H1 (cell line): ENCODE measurements around the gene HMCN2. TPM values are rescaled to one million over a fixed set of nuclear protein-coding genes. Genes with fewer than 3 reads are reported as not detected.

Experiments used
- CTCF ChIA-PET: fragments of 300-600 bp; sonication (Branson Sonifier 250); formaldehyde crosslinking; loops from one replicate; lab custom pipeline; 2021; ENCODE audit not compliant: partially characterized antibody; lab: Charles Lee
- POLR2A ChIA-PET: fragments of 300-600 bp; sonication (Branson Sonifier 250); formaldehyde crosslinking; loops from one replicate; lab custom pipeline; 2021; ENCODE audit warnings: inconsistent platforms; ENCODE audit not compliant: partially characterized antibody; lab: Charles Lee
- DNase-seq, 2 experiments: peaks; one replicate each; pipeline versions ENCODE4 v3.0.0 to v3.0.0-alpha.2; 2010 to 2022; ENCODE audit warnings: low spot score in 2 of 2, low read depth in 1 of 2, mixed read lengths in 1 of 2
- FAIRE-seq: peaks from 2 replicates; lab custom pipeline; 2011; peaks lifted over from hg19 to GRCh38; lab: Jason Lieb, UNC
- H2AFZ ChIP-seq: 2 replicates; pipeline ENCODE4 v1.8.1; 2012; ENCODE audit warnings: low read length, inconsistent platforms
- H2AK5ac ChIP-seq: 2 replicates; pipeline ENCODE4 v1.6.1; 2013; ENCODE audit warnings: low read depth, low read length
- H2BK120ac ChIP-seq: replicated peaks from 2 replicates; pipeline ENCODE3; 2013; ENCODE audit warnings: low read depth, low read length, inconsistent platforms
- H2BK12ac ChIP-seq: 2 replicates; pipeline ENCODE4 v1.6.1; 2013; ENCODE audit warnings: low read depth, low read length
- H2BK15ac ChIP-seq: 2 replicates; pipeline ENCODE4 v1.6.1; 2013; ENCODE audit warnings: low read length
- H2BK20ac ChIP-seq: 2 replicates; pipeline ENCODE4 v1.6.1; 2013; ENCODE audit warnings: low read length
- H2BK5ac ChIP-seq: 2 replicates; pipeline ENCODE4 v1.6.1; 2013; ENCODE audit warnings: low read depth, low read length
- H3K14ac ChIP-seq: 2 replicates; pipeline ENCODE4 v1.6.1; 2013; ENCODE audit warnings: inconsistent platforms; ENCODE audit not compliant: insufficient read length
- H3K18ac ChIP-seq: 2 replicates; pipeline ENCODE4 v1.6.1; 2013; ENCODE audit warnings: low read length; ENCODE audit errors: extremely low read depth
- H3K23ac ChIP-seq: 2 replicates; pipeline ENCODE4 v1.6.1; 2013; ENCODE audit warnings: inconsistent platforms; ENCODE audit not compliant: insufficient read length
- H3K23me2 ChIP-seq: 2 replicates; pipeline ENCODE4 v1.6.1; 2013; ENCODE audit warnings: low read depth, low read length
- H3K27ac ChIP-seq: 2 replicates; pipeline ENCODE4 v1.6.1; 2011; ENCODE audit warnings: low read depth, low read length, inconsistent platforms
- H3K27me3 ChIP-seq, 4 experiments: replicated peaks in 1 of 4; 1 replicate in 1 of 4; 2 replicates in 3 of 4; pipeline versions ENCODE4 v1.6.1 to v1.8.1; 2011 to 2013; ENCODE audit warnings: low read length in 3 of 4, mild to moderate bottlenecking in 3 of 4, inconsistent platforms in 2 of 4, mixed read lengths in 2 of 4, moderate library complexity in 1 of 4; ENCODE audit not compliant: control insufficient read depth in 3 of 4, insufficient read depth in 3 of 4; ENCODE audit errors: extremely low read depth in 1 of 4
- H3K36me3 ChIP-seq, 4 experiments: 2 replicates each; pipeline versions ENCODE4 v1.6.1 to v1.8.1; 2011 to 2013; ENCODE audit warnings: mild to moderate bottlenecking in 4 of 4, low read length in 3 of 4, moderate library complexity in 2 of 4, control low read depth in 1 of 4, inconsistent platforms in 1 of 4; ENCODE audit not compliant: insufficient read depth in 4 of 4, control insufficient read depth in 2 of 4
- H3K4ac ChIP-seq: replicated peaks from 2 replicates; pipeline ENCODE3; 2013; ENCODE audit warnings: low read length, low read depth, mixed read lengths, inconsistent platforms; ENCODE audit not compliant: insufficient read length
- H3K4me1 ChIP-seq, 4 experiments: replicated peaks in 1 of 4; 1 replicate in 1 of 4; 2 replicates in 3 of 4; pipeline versions ENCODE4 v1.6.1 to v1.8.1; 2011 to 2013; ENCODE audit warnings: low read length in 3 of 4, inconsistent platforms in 2 of 4, mixed read lengths in 1 of 4; ENCODE audit not compliant: insufficient read depth in 4 of 4, control insufficient read depth in 3 of 4
- H3K4me2 ChIP-seq, 2 experiments: 2 replicates each; pipeline versions ENCODE4 v1.6.1 to v1.8.1; 2011 to 2013; ENCODE audit warnings: low read depth in 2 of 2, low read length in 2 of 2, control low read depth in 1 of 2, inconsistent platforms in 1 of 2, mild to moderate bottlenecking in 1 of 2; ENCODE audit not compliant: insufficient read depth in 1 of 2
- H3K4me3 ChIP-seq, 4 experiments: fragments of 200-600, 300-600 bp in 1 of 4; sonication (generic), shearing (Covaris generic), sonication (Bioruptor Twin) in 1 of 4; 2 replicates each; pipeline versions ENCODE4 v1.5.1 to v1.8.1; 2011 to 2016; ENCODE audit warnings: low read length in 4 of 4, low read depth in 3 of 4, control low read depth in 2 of 4, inconsistent platforms in 2 of 4, mild to moderate bottlenecking in 2 of 4, mixed read lengths in 1 of 4, moderate library complexity in 1 of 4; ENCODE audit not compliant: insufficient read depth in 2 of 4; ENCODE audit errors: extremely low read depth in 1 of 4
- H3K56ac ChIP-seq: replicated peaks from 2 replicates; pipeline ENCODE3; 2013; ENCODE audit warnings: low read depth, mild to moderate bottlenecking, mixed read lengths, low read length, inconsistent platforms; ENCODE audit not compliant: insufficient read length
- H3K79me1 ChIP-seq: 2 replicates; pipeline ENCODE4 v1.6.1; 2013; ENCODE audit warnings: low read depth, low read length, control low read depth
- H3K79me2 ChIP-seq, 2 experiments: 2 replicates each; pipeline versions ENCODE4 v1.6.1 to v1.8.1; 2012 to 2013; ENCODE audit warnings: low read length in 2 of 2, mild to moderate bottlenecking in 2 of 2, inconsistent platforms in 1 of 2; ENCODE audit not compliant: insufficient read depth in 2 of 2, control insufficient read depth in 1 of 2
- H3K9ac ChIP-seq, 4 experiments: replicated peaks in 1 of 4; 1 replicate in 1 of 4; 2 replicates in 3 of 4; pipeline versions ENCODE4 v1.6.1 to v1.8.1; 2011 to 2013; ENCODE audit warnings: low read depth in 3 of 4, low read length in 3 of 4, control low read depth in 2 of 4, mild to moderate bottlenecking in 2 of 4, moderate library complexity in 2 of 4, inconsistent platforms in 1 of 4; ENCODE audit errors: extremely low read depth in 1 of 4
- H3K9me3 ChIP-seq, 2 experiments: 2 replicates each; pipeline versions ENCODE4 v1.6.1 to v1.8.1; 2012 to 2013; ENCODE audit warnings: mild to moderate bottlenecking in 2 of 2, moderate library complexity in 2 of 2, control low read depth in 1 of 2, inconsistent platforms in 1 of 2, low read depth in 1 of 2, low read length in 1 of 2, mixed read lengths in 1 of 2; ENCODE audit not compliant: insufficient read depth in 2 of 2
- H4K20me1 ChIP-seq, 2 experiments: replicated peaks in 1 of 2; 2 replicates each; pipeline versions ENCODE3 to v1.8.1; 2011 to 2013; ENCODE audit warnings: inconsistent platforms in 2 of 2, low read length in 2 of 2, mild to moderate bottlenecking in 1 of 2; ENCODE audit not compliant: insufficient read depth in 2 of 2, control insufficient read depth in 1 of 2
- H4K5ac ChIP-seq: 2 replicates; pipeline ENCODE4 v1.6.1; 2013; ENCODE audit warnings: low read length, low read depth, mixed read lengths, inconsistent platforms; ENCODE audit not compliant: insufficient read length
- H4K8ac ChIP-seq: 2 replicates; pipeline ENCODE4 v1.8.0; 2013; ENCODE audit warnings: mild to moderate bottlenecking, moderate library complexity, low read length, inconsistent platforms; ENCODE audit not compliant: insufficient read depth; ENCODE audit errors: extremely low read depth
- H4K91ac ChIP-seq: replicated peaks from 2 replicates; pipeline ENCODE3; 2013; ENCODE audit warnings: low read length, mixed read lengths, inconsistent platforms; ENCODE audit not compliant: insufficient read length
- BACH1 ChIP-seq: IDR thresholded peaks from 2 replicates; pipeline ENCODE4 v1.6.1; 2012; ENCODE audit warnings: low read length, improper control_type of control experiment
- FOSL1 ChIP-seq: IDR thresholded peaks from 2 replicates; pipeline ENCODE4 v1.6.1; 2011; ENCODE audit warnings: mild to moderate bottlenecking, low read depth, low read length, moderate library complexity; ENCODE audit not compliant: insufficient read depth
- NRF1 ChIP-seq: IDR thresholded peaks from 2 replicates; pipeline ENCODE4 v1.6.1; 2011; ENCODE audit warnings: mild to moderate bottlenecking, low read depth, low read length, improper control_type of control experiment
- POLR2AphosphoS5 ChIP-seq: IDR thresholded peaks from 2 replicates; pipeline ENCODE4 v1.6.1; 2011; ENCODE audit warnings: low read depth, low read length
- POU5F1 ChIP-seq: IDR thresholded peaks from 2 replicates; pipeline ENCODE4 v1.6.1; 2011; ENCODE audit warnings: low read depth, mild to moderate bottlenecking, low read length, moderate library complexity
- RXRA ChIP-seq: IDR thresholded peaks from 2 replicates; pipeline ENCODE4 v1.6.1; 2011; ENCODE audit warnings: low read depth, mild to moderate bottlenecking, low read length, moderate library complexity; ENCODE audit not compliant: insufficient read depth
- SP2 ChIP-seq: IDR thresholded peaks from 2 replicates; pipeline ENCODE4 v1.6.1; 2012; ENCODE audit warnings: mild to moderate bottlenecking, low read length, inconsistent platforms
- SP4 ChIP-seq: IDR thresholded peaks from 2 replicates; pipeline ENCODE4 v1.6.1; 2012; ENCODE audit warnings: low read length, inconsistent platforms
- TAF1 ChIP-seq: IDR thresholded peaks from 2 replicates; pipeline ENCODE4 v1.6.1; 2011; ENCODE audit warnings: mild to moderate bottlenecking, low read depth, low read length
- WGBS, 2 experiments: shearing (Covaris generic) in 1 of 2; methylation state at CpG; one replicate each; pipeline versions ENCODE4 v1.1.6 to v1.1.7; 2013 to 2015; ENCODE audit warnings: low lambda C conversion rate in 2 of 2, mixed read lengths in 2 of 2, inconsistent platforms in 1 of 2, low coverage in 1 of 2, missing lambda C conversion rate in 1 of 2; ENCODE audit not compliant: insufficient replicate concordance in 2 of 2, insufficient coverage in 1 of 2, insufficient read length in 1 of 2; ENCODE audit errors: extremely low coverage in 1 of 2, missing lambda C conversion rate in 1 of 2; 5-methylcytosine and 5-hydroxymethylcytosine counted together
- polyA plus RNA-seq, 7 experiments: library from polyadenylated mRNA; depleted of rRNA in 3 of 7; stranded (reverse) in 5 of 7; unstranded in 2 of 7; fragments of >200 nt in 5 of 7; fragments of 200-250 nt in 2 of 7; gene quantifications; 1 replicate in 5 of 7; 2 replicates in 1 of 7; 4 replicates in 1 of 7; pipeline versions ENCODE4 v1.2.1 to v1.2.3, GENCODE V29; 2011 to 2013; ENCODE audit warnings: missing spikeins in 2 of 7, mixed read lengths in 2 of 7
- total RNA-seq: library from RNA; stranded (reverse); fragmentation: NEBNext Ultra II Directional; extraction: Animal tissue kit (Norgen Biotek cat#: 25700); gene quantifications from 2 replicates; pipeline ENCODE4 v1.2.1, GENCODE V29; 2021

Gene HMCN2
- total and polyA plus RNA-seq, 2 of the 8 experiments (the other 6 are each of a cell fraction or from before 2014, with no cell fraction given), result 5.0 to 9.1 TPM

DNA sequence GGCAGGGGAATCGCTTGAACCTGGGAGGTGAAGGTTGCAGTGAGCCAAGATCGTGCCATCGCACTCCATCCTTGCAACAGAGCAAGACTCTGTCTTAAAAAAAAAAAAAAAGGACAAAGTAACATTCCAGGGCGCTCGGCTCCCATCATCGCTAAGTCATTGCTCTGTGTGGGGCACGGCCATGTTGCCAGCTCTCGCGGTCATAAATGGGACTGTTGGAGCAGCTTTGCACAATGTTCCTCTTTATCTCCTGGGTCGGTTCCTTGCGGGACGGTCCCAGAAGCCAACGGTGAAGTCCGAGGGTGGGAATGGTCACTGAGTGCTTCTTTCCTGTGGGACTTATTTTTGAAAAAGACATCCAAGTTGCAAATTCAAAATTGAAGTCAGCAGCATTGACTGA, 65.5 kb downstream of the HMCN2 start:
- H3K9ac ChIP-seq, result no peak overlapping the region
- no peaks in the 10 kb centered on the region; the same call in 1 of the 2 replicates for H3K23me2 ChIP-seq
- 95% methylated on average over 14 of the region's 14 CpGs; no CpG with 5 or more reads in 1 of the 2 experiments for WGBS, 2 experiments
- H4K5ac ChIP-seq, result no peak overlapping the region
- no peak overlapping the region for H2AFZ ChIP-seq
- FAIRE-seq (no peak), DNase-seq (no peak)
- no peaks in the 10 kb centered on the region for H3K27me3 ChIP-seq
- no peak overlapping the region for H2BK20ac ChIP-seq
- POLR2A ChIA-PET, result interaction anchor here (0.6 to 1.0 kb wide), 2 partner anchors 70 to 137 kb away, joined by 3 read pairs; no protein-coding TSS in a partner anchor
- H3K4me2 ChIP-seq, result no peak overlapping the region
- H3K18ac ChIP-seq, result no peak overlapping the region
- no peak overlapping the region for H4K91ac ChIP-seq
- H2AK5ac ChIP-seq, result no peak overlapping the region
- no peaks in the 10 kb centered on the region; a peak in 1 of 7 replicates for H3K4me1 ChIP-seq
- no peak overlapping the region for H3K56ac ChIP-seq
- no peaks in the 10 kb centered on the region for H3K9me3 ChIP-seq
- H4K8ac ChIP-seq, result no peak overlapping the region
- no peaks in the 10 kb centered on the region for H3K79me2 ChIP-seq
- H4K20me1 ChIP-seq, result no peaks in the 10 kb centered on the region
- no peak overlapping the region for H3K27ac ChIP-seq
- no peak overlapping the region for H2BK120ac ChIP-seq
- no peak overlapping the region for H2BK15ac ChIP-seq
- H3K4ac ChIP-seq, result no peak overlapping the region
- H2BK5ac ChIP-seq, result no peak overlapping the region
- H3K23ac ChIP-seq, result no peak overlapping the region
- H3K14ac ChIP-seq, result no peak overlapping the region
- CTCF ChIA-PET, result interaction anchor here (1.1 to 1.5 kb wide), 4 partner anchors 10 to 86 kb away, joined by 3 to 5 read pairs (median 4); no protein-coding TSS in a partner anchor
- no peaks in the 10 kb centered on the region for H3K79me1 ChIP-seq
- no peak overlapping the region for H3K4me3 ChIP-seq
- H3K36me3 ChIP-seq, result no peaks in the 10 kb centered on the region
- no peak overlapping the region for H2BK12ac ChIP-seq
- TF ChIP-seq SP2 (no peak), TAF1 (no peak), RXRA (no peak), BACH1 (no peak), SP4 (no peak), FOSL1 (no peak), POU5F1 (no peak), NRF1 (no peak), POLR2AphosphoS5 (no peak)
